Fibroblast of upper back skin (primary cell): ENCODE measurements around the gene BLMH.

Experiments
- DNase-seq: peaks from one replicate; pipeline ENCODE4 v3.0.0-alpha.2; 2013

Gene BLMH

DNA sequence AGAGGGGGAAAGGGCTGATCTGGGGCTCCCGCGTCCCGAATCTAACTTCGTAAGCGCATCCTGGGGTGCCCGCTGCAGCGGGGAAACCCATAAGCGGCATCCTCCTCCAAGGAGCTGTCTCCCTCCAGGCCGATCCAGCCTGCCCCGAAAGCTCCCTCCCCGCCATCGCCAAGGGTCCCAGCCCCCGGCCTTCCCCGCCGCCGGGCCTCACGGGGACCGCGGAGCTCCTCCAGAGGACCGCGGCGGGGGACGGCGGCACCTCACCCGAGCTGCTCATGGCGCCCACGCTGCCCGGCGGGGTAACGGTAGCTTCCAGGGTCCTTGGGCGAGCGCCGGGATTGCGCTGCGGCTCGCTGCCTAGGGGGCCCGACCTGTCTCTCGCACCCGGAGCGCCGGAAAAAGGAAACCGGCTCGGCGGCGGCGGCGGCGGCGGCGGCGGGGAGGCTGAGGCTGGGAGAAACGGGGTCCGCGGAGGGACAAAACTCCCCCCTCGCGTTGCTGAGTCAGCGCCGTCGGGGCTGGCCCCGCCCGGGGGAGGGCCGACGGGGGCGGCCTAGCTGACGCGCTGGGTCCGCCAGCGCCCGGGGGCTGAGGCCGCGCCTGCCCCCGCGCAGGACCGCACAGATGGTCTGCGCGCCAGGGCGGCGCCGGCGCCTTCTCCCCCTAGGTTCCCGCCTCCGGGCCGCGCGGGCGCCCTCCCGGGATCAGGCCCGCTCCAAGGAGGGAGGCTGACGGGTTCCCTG, at the start of gene BLMH:
TSS of gene BLMH (minus strand) at position 402 of the 743 bp plus-strand sequence. CDS start at position 277, 125 bp downstream.
- DNase-seq: peak; percentile 84

GRCh38 chr17:30340801-30341356, 49.1 kb upstream of the BLMH start:
- DNase-seq: no peak

DNA sequence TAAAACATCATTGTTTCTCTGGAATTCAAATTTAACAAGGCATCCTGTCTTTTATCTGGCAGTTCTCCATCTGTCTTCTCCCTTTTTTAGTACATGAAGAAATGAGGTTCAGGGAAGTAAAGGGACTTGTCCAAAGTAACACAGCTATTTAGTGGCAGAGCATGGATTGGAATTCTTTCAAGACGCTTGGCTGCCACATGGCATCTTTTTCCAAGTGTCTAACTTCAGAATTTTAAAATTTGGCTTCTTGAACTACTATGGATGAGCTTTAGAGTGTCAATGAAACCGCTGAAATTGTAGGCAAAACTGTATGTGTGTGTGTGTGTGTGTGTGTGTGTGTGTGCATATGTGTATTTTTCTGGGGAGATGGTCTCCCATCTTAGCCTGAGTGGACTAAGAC, 47.3 kb upstream of the BLMH start:
- DNase-seq: no peak

DNA sequence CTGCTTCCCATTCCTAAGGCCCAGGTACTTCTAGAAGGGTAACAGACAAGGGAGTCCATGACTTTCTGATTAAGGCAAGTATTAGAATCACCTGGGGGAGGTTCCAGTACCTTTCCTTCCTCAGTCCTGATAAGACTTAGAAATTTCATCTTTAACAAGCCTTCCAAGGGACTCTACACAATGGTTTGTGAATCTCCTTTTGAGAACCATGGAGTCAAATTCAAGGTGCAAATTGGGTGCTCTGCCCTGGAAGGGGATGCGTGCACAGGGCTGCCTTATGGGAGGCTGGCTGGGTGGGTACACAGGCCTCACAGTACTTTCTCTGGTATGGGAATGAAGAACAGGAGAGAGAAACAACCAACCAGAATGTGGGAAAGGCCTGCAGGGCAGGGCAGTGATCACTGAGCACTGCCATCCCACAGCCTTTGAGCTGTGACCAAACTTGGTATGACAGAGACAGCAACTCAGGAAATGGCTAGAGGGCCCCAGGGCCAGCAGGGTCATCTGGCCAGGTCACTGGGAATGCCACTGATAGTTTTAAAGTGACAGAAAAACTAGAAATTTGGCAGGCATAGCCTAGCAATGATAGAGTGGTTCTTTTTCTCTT, 45.8 kb upstream of the BLMH start:
- DNase-seq: no peak

- peak; percentile 39 for DNase-seq
Measured at GRCh38 chr17:30336369-30337171, 44.8 kb upstream of the BLMH start.

DNA sequence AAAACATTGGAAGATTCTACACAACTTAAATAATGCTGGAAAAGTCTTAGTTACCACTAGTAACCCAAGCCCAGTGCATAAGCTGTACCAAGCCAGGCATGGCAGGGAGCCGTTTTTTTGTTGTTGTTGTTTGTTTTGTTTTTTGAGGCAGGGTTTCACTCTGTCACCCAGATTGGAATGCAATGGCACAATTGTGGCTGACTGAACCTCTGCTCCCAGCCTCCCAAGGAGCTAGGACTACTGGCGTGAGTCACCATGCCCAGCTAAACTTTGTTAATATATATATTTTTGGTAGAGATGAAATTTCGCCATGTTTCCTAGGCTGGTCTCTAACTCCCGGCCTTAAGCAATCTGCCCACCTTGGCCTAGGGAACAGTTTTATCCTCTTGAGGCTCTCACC, 42.7 kb upstream of the BLMH start:
- DNase-seq: no peak

- no peak for DNase-seq
Measured at GRCh38 chr17:30333503-30334360, 42.0 kb upstream of the BLMH start, which contains the start of gene TMIGD1. Gene TMIGD1, minus strand, starts transcription at chr17:30334057. Its CDS starts 1,924 bp downstream, at chr17:30332133.

DNA sequence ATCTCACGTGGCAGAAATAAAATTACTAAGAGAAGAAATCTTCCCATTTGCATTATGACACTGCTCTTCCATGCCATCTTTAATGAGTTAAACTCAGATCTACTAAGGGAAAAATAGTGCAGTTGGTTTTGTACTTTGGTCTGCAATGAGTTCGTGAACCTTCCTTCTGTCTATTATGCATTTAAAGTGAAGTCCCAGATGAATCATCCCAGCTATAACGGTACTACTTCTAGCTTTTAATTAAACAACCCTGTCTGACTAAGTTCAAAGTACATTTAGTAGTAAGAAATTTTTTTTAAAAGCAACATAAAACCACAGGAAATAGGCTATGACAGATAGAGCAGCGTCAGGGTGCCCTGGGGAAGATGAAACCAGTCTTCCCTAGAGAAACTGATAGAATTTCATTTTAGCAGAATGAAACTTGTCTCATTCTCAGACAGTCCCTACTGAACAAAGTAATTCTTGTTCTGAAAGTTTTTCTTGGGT, 40.4 kb upstream of the BLMH start:
- peak; percentile 37 for DNase-seq

DNA sequence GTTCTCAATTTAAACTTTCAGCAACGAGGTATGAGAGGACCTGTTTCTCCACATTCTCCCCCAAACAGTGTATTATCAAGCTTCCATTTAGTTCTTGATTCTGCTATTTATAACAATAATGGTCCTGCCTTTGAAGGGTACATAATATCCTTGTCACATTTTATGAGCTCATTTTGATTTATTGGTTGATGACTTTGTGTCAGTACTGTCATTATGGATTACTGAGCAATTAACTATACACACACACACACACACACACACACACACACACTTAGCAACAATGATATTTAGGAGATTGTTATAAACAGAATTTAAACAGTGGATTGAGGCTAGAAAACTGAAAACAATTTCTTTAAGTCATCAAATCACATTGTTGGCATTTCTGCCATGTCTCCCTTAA, 35.1 kb upstream of the BLMH start:
- no peak for DNase-seq

DNA sequence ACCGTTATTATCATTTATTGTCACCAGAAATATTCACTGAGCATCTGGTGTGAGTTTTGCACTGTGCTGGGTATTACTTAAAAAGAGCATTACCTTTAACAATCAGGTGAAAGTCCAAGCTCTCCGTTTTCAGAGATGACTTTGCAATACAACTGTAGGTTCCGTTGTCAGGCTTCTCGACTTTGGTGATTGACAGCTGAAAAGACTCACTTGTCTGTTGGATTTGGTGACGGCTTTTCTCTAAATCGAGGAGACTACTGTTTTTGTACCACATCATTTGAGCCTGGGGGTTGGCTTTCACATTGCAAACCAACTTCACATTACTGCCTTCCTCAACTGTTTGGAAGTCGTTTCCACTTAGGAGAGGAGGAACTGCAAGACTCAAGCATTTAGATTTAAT, 33.0 kb upstream of the BLMH start:
- DNase-seq: no peak

DNA sequence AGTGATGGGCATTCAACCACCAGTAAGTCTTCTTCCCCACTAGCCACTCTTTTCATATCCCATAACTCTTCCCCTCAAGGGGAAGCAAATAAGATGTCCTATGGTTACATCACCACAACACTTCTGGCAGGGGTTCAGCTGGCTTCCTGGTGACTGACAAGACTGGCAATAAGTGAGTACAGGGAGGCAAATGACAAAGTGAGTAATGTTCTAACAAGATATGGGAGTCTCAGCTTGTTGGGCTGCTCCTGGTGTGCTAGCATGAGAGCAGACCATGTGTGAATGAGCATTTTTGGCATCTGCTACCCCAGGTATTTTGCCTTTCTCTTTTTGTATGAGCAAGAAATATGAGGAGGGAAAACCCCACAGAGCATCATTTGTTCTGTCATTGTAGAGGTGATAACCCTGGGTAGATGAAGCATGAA, 32.2 kb upstream of the BLMH start:
- DNase-seq: peak; percentile 68

DNA sequence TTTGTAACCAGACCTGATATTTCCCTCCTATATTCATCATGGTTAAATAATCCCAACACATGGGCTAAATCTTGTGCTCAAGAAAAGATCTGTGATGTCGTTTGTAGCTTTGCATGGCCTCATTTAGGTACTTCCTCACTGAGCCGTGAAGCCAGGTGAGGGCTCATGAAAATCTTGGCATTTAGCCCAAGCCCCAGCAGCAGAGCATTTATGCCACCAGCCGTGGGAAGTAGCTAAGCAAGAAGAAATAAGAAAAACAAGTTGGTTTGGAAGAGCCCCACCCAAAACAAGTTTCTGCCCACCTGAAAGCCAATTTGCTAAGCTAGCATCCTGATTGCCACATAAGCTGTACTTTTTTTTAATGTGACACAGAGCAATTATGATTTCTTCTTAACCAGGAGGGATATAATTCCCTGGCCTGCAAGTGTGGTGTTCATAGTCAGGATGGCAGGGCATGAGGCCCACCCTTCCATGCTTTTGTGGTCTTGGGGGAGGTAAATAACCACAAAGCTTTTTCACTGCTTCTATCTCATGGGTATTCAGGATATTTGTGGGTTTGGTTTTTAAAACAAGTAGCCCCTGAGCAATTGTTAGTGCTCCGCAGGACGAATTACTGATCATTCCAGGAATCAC, 31.6 kb upstream of the BLMH start:
- no peak for DNase-seq

DNA sequence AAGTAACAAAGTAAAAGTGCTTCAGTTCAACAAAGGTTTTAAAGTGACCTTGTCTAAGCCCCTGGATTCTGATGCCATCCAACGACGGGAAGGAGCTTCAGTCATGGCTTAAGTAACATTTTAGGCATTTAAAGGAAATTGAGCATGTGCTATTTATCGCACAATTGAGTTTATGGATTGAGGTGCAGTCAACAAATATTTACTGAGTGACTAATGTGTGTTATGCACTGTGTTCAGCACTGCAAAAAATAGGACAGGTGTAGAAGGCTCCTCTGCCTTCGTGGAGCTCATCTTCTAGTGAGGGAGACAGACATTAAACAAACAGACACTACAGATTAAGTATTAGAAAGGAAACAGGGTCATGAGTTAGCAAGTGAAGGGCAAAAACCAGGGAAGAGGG, 29.6 kb upstream of the BLMH start:
- no peak for DNase-seq

DNA sequence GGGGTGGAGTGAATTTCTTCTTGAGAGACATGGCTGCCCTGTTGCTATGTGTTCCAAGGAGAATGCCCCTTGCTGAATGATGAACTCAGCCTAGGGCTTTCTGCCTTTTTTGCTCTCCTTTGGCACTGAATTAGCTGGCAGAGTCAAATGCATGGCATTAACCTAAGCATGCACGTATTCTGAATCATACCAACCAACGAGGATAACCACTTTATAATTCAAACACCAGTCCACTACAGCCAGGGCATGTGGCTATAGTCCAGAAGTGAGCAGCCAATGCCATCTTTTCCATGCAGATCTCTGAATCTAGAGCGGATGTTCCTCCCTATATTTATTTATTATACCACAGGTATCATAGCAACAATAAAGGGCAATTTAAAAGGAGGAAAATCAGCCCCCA, 26.4 kb upstream of the BLMH start:
- no peak for DNase-seq

DNA sequence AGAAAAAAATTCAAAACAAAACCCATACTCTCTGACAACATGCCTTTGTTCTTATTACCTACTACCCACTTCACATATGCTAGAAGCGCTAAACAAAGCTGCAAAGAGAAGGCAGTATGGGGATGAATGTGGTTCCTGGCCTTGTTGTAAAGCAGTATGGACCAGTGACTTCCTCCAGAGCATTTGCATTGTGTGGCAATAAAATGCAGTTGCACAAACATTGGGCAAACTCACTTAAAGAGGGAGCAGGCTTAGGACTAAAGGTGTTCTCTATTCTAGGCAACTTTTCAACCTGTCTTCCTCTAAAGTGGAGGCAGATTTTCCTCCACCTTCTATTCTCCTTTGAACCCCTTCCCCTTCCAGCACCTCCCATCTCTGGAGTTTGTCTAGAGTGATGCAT, 25.0 kb upstream of the BLMH start:
- no peak for DNase-seq

- DNase-seq: no peak
Measured at GRCh38 chr17:30315106-30315505, 23.4 kb upstream of the BLMH start.

DNA sequence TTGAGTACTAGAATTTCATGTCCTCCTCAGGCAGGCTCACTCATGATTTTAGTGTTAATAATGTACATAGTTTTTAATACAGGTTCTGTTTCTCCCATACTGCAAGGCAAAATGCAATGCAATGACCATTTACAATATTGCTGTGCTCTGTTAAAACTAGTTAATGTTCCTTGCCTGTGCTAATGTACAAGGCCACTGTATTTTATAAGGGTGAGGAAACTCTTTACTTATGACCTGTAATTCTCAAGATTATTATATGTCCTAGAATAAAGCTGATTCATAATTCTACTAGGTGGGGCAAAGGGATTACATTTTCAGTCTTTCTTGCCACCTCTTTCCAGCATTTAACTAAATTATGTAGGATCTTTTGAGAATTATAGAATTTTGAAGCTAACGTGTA, 22.7 kb upstream of the BLMH start:
- no peak for DNase-seq

- DNase-seq: no peak
Measured at GRCh38 chr17:30312226-30312625, 20.5 kb upstream of the BLMH start.

DNA sequence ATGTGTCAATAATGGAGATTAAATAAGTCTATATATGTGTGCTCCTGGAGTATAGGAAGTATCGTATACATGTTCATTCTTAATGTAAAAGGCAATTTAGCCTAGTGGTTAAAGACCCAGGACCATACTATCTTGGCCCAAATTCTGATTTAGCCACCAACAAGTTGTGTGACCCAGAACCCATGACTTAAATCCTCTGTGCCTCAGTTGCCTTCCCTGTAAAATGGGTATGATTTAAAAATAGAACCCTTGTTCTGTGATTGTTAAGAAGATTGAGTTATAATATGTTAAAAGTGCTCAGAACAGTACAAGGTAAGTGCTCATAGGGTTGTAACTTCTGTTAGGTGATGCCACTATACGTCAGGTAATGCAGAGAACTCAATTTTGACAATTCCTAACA, 18.8 kb upstream of the BLMH start:
- no peak for DNase-seq

GRCh38 chr17:30309591-30309990, 17.8 kb upstream of the BLMH start:
- DNase-seq: peak; percentile 50

GRCh38 chr17:30308406-30308805, 16.7 kb upstream of the BLMH start:
- no peak for DNase-seq

DNA sequence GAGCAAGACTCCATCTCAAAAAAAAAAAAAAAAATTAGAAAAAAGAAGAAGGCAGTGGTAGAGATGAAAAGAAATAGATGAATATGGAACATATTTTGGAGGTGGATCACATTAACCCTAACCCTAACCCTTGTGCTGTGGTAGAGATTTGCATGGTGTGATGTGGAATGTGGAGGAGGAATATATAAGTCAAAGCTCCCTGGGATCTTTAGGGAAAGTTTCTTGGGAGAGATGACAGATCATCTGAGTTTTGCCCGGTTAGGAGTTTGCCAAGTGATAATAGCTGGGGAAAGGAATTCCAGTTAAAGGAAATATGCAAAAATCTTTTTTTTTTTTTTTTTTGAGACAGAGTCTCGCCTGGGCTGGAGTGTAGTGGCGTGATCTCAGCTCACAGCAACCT, 13.0 kb upstream of the BLMH start:
- no peak for DNase-seq
